GM23248 (cell line): ENCODE results near the gene AMPH. TPM values are rescaled to one million over a fixed set of nuclear protein-coding genes. Genes with fewer than 3 reads are reported as not detected.

Source experiments
- DNase-seq: peaks from one replicate; pipeline ENCODE4 v3.0.0-alpha.2; 2015
- H2AFZ ChIP-seq: fragments of 200-600 bp; sonication (generic); 2 replicates; pipeline ENCODE4 v1.6.1; 2016; ENCODE audit warnings: antibody characterized with exemption
- H3F3A ChIP-seq: fragments of 200-600 bp; sonication (generic); 2 replicates; pipeline ENCODE4 v1.6.1; 2016; ENCODE audit warnings: mild to moderate bottlenecking, antibody characterized with exemption, mixed run types; ENCODE audit not compliant: insufficient read depth
- H3K27ac ChIP-seq: fragments of 200-600 bp; sonication (generic); 2 replicates; pipeline ENCODE4 v1.5.1; 2016; ENCODE audit warnings: mild to moderate bottlenecking
- H3K27me3 ChIP-seq: fragments of 200-600 bp; sonication (generic); replicated peaks from 2 replicates; pipeline ENCODE4 v1.6.1; 2016; ENCODE audit warnings: mild to moderate bottlenecking; ENCODE audit not compliant: insufficient read depth
- H3K36me3 ChIP-seq: fragments of 200-600 bp; sonication (generic); 2 replicates; pipeline ENCODE4 v1.6.1; 2016; ENCODE audit warnings: low read depth, mild to moderate bottlenecking
- H3K4me1 ChIP-seq: fragments of 200-600 bp; sonication (generic); 2 replicates; pipeline ENCODE4 v1.6.1; 2016; ENCODE audit warnings: mild to moderate bottlenecking; ENCODE audit not compliant: insufficient read depth
- H3K4me2 ChIP-seq: fragments of 200-600 bp; sonication (generic); one replicate; pipeline ENCODE4 v1.6.1; 2016; ENCODE audit warnings: mild to moderate bottlenecking; ENCODE audit not compliant: unreplicated experiment
- H3K4me3 ChIP-seq: fragments of 200-600 bp; sonication (generic); 2 replicates; pipeline ENCODE4 v1.5.1; 2016; ENCODE audit warnings: mild to moderate bottlenecking
- H3K79me2 ChIP-seq: fragments of 200-600 bp; sonication (generic); 2 replicates; pipeline ENCODE4 v1.6.1; 2016; ENCODE audit warnings: mild to moderate bottlenecking; ENCODE audit not compliant: insufficient read depth
- H3K9ac ChIP-seq: fragments of 200-600 bp; sonication (generic); 2 replicates; pipeline ENCODE4 v1.6.1; 2016; ENCODE audit warnings: mild to moderate bottlenecking
- H3K9me2 ChIP-seq: fragments of 200-600 bp; sonication (generic); 2 replicates; pipeline ENCODE4 v1.6.1; 2016; ENCODE audit warnings: mixed run types, mild to moderate bottlenecking, moderate library complexity; ENCODE audit not compliant: insufficient read depth
- H3K9me3 ChIP-seq: fragments of 200-600 bp; sonication (generic); one replicate; pipeline ENCODE4 v1.6.1; 2017; ENCODE audit warnings: low read depth
- H4K20me1 ChIP-seq: fragments of 200-600 bp; sonication (generic); 2 replicates; pipeline ENCODE4 v1.6.0; 2016; ENCODE audit not compliant: insufficient read depth
- EZH2 ChIP-seq: fragments of 200-600 bp; sonication (generic); IDR thresholded peaks from 2 replicates; pipeline ENCODE4 v1.6.1; 2018; ENCODE audit warnings: antibody characterized with exemption, mild to moderate bottlenecking; ENCODE audit not compliant: insufficient read depth, poor library complexity, severe bottlenecking
- EZH2phosphoT487 ChIP-seq: fragments of 200-600 bp; sonication (generic); IDR thresholded peaks from 2 replicates; pipeline ENCODE4 v1.6.1; 2018; ENCODE audit warnings: antibody characterized with exemption, moderate library complexity, mild to moderate bottlenecking, low read depth; ENCODE audit not compliant: insufficient read depth
- WGBS, 2 experiments: methylation state at CpG; one replicate each; pipeline ENCODE4 v1.1.6; 2015 to 2017; ENCODE audit warnings: low lambda C conversion rate in 2 of 2, low coverage in 1 of 2; ENCODE audit errors: missing lambda C conversion rate in 2 of 2; 5-methylcytosine and 5-hydroxymethylcytosine counted together
- in situ Hi-C: fragments of 300-500 bp; cut with MboI; formaldehyde crosslinking; loops from 2 replicates; pipeline ENCODE4 v1.15.0; 2020
- polyA plus RNA-seq: library from polyadenylated mRNA; unstranded; fragments of >200 nt; fragmentation: Nextera tagmentation; extraction: Ambion mirVana; gene quantifications from 2 replicates; pipeline ENCODE4 v1.2.1, GENCODE V29; 2016
- total RNA-seq: library from RNA; depleted of rRNA; stranded (reverse); fragments of >200 nt; shearing (Covaris generic); gene quantifications from 2 replicates; pipeline ENCODE4 v1.2.3, GENCODE V29; 2014

The AMPH gene
- total and polyA plus RNA-seq, 2 experiments from 2014 or later: 3.1 to 4.9 TPM

DNA sequence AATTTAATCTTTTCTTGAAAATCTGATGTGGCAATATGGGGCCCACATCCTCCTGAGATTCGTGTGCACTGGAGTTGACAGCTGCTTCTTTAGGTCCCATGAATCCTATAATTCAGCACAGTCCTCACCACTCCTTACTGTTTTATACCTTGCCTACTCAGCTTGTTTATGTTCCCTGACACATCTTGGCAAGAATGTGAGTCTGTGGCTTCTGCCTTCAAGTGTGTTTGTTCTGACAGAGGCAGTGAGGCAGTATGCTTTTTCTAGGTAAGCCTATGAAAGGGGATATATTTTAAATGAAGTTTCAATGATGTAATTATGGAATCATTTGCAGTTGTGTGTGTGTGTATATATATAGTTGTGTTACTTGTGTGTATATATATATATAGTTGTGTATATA, 106.4 kb downstream of the AMPH start:
- H3K27me3 ChIP-seq: no peaks in the 10 kb centered on the region
- H3K27ac ChIP-seq: no peak overlapping the region
- H3K36me3 ChIP-seq: no peaks in the 10 kb centered on the region
- H3K4me3 ChIP-seq: no peak overlapping the region
- no peaks in the 10 kb centered on the region for H3K4me1 ChIP-seq
- peak; percentile 13 for DNase-seq
- WGBS, 2 experiments: 38 to 58% methylated on average over 1 of the region's 1 CpG
- H3K9me2 ChIP-seq: no peaks in the 10 kb centered on the region
- H3K79me2 ChIP-seq: no peaks in the 10 kb centered on the region
- no peak for TF ChIP-seq EZH2
- TF ChIP-seq EZH2phosphoT487: no peak
- no peaks in the 10 kb centered on the region for H4K20me1 ChIP-seq
- no peak overlapping the region for H2AFZ ChIP-seq
- H3K9ac ChIP-seq: no peak overlapping the region
- no peaks in the 10 kb centered on the region for H3K9me3 ChIP-seq
- no peak overlapping the region for H3K4me2 ChIP-seq
- no peaks in the 10 kb centered on the region for H3F3A ChIP-seq
- in situ Hi-C loops: no loop called here

- no peak overlapping the region for H2AFZ ChIP-seq
- H3K27me3 ChIP-seq: no peaks in the 10 kb centered on the region
- no peak overlapping the region for H3K9ac ChIP-seq
- no peak for TF ChIP-seq EZH2
- no peak for TF ChIP-seq EZH2phosphoT487
- H3F3A ChIP-seq: no peaks in the 10 kb centered on the region
- in situ Hi-C loops: no loop called here
- no peaks in the 10 kb centered on the region for H3K79me2 ChIP-seq
- no peaks in the 10 kb centered on the region for H3K9me3 ChIP-seq
- no peak overlapping the region for H3K4me2 ChIP-seq
- H3K9me2 ChIP-seq: no peaks in the 10 kb centered on the region
- DNase-seq: no peak
- no peak overlapping the region for H3K4me3 ChIP-seq
- no peaks in the 10 kb centered on the region for H4K20me1 ChIP-seq
- no peaks in the 10 kb centered on the region for H3K4me1 ChIP-seq
- H3K36me3 ChIP-seq: no peaks in the 10 kb centered on the region
- 24 to 46% methylated on average over 2 of the region's 2 CpGs for WGBS, 2 experiments
- no peak overlapping the region for H3K27ac ChIP-seq
Observed at GRCh38 chr7:38520741-38521140, 110.4 kb downstream of the AMPH start.

GRCh38 chr7:38518541-38518940, 112.6 kb downstream of the AMPH start:
- no peaks in the 10 kb centered on the region for H3K27me3 ChIP-seq
- TF ChIP-seq EZH2phosphoT487: no peak
- TF ChIP-seq EZH2: no peak
- peaks cover 5% of the 10 kb centered on the region; the same call in 1 of the 2 replicates for H3F3A ChIP-seq
- no peak overlapping the region for H3K4me2 ChIP-seq
- H3K9ac ChIP-seq: no peak overlapping the region
- no peaks in the 10 kb centered on the region for H3K9me2 ChIP-seq
- 52 to 80% methylated on average over 1 of the region's 1 CpG for WGBS, 2 experiments
- no peak overlapping the region for H3K4me3 ChIP-seq
- no peaks in the 10 kb centered on the region for H4K20me1 ChIP-seq
- H3K4me1 ChIP-seq: 0 out of 2 replicates have a peak, but pooled peaks cover 3% of the 10 kb centered on the region
- H3K36me3 ChIP-seq: no peaks in the 10 kb centered on the region
- H3K79me2 ChIP-seq: no peaks in the 10 kb centered on the region
- in situ Hi-C loops: no loop called here
- no peak overlapping the region for H3K27ac ChIP-seq
- peak; percentile 38 for DNase-seq
- no peak overlapping the region for H2AFZ ChIP-seq
- no peaks in the 10 kb centered on the region for H3K9me3 ChIP-seq

GRCh38 chr7:38512704-38513103, 118.5 kb downstream of the AMPH start:
- H4K20me1 ChIP-seq: no peaks in the 10 kb centered on the region
- H3K27ac ChIP-seq: no peak overlapping the region
- H2AFZ ChIP-seq: no peak overlapping the region
- no peaks in the 10 kb centered on the region for H3K79me2 ChIP-seq
- in situ Hi-C loops: no loop called here
- no peaks in the 10 kb centered on the region for H3K36me3 ChIP-seq
- no peak overlapping the region for H3K4me2 ChIP-seq
- TF ChIP-seq EZH2: no peak
- TF ChIP-seq EZH2phosphoT487: no peak
- no peak overlapping the region for H3K4me3 ChIP-seq
- DNase-seq: peak; percentile 43
- H3K9ac ChIP-seq: no peak overlapping the region
- peaks cover 8% of the 10 kb centered on the region; the same call in 1 of the 2 replicates for H3K9me2 ChIP-seq
- no peaks in the 10 kb centered on the region for H3K9me3 ChIP-seq
- no peaks in the 10 kb centered on the region for H3K27me3 ChIP-seq
- peaks cover 8% of the 10 kb centered on the region for H3K4me1 ChIP-seq
- 86 to 94% methylated on average over 2 of the region's 2 CpGs for WGBS, 2 experiments
- peaks cover 11% of the 10 kb centered on the region; the same call in 1 of the 2 replicates for H3F3A ChIP-seq

DNA sequence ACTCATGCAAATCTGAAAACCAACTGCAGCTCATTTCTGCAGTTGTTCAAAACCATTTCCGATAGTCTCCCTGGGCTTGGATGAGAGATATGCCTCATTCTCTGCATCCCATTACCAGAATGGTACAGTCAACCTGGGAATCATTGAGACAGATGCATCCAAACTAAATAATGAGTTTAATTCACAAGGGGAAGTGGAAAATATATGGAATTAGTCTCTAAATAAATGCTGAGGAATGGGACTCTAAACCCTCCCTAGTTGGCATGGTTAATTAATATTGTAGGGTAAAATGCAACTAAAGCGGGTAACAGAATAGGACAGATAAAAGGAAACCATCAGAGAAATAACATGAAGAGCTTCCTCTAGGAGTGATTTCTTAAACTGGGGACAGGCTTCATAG, 118.9 kb downstream of the AMPH start:
- Histone ChIP-seq H3K27ac (no peak overlapping the region), H3K4me2 (no peak overlapping the region), H4K20me1 (no peaks in the 10 kb centered on the region), H3K79me2 (no peaks in the 10 kb centered on the region), H3K27me3 (no peaks in the 10 kb centered on the region), H3F3A (peaks cover 15% of the 10 kb centered on the region), H3K36me3 (no peaks in the 10 kb centered on the region), H2AFZ (no peak overlapping the region), H3K4me3 (no peak overlapping the region), H3K9me3 (no peaks in the 10 kb centered on the region), H3K9me2 (peaks cover 8% of the 10 kb centered on the region; the same call in 1 of the 2 replicates), H3K4me1 (peaks cover 12% of the 10 kb centered on the region), H3K9ac (no peak overlapping the region)
- WGBS, 2 experiments: 84 to 87% methylated on average over 2 of the region's 2 CpGs
- TF ChIP-seq EZH2 (no peak), EZH2phosphoT487 (no peak)
- in situ Hi-C loops: no loop called here
- no peak for DNase-seq
